Mucosa of rectum (tissue), 2 donors: ENCODE data around the gene PCGF2.
A peak's percentile ranks its signal among the peaks of the same experiment; 100 is the strongest.

Experiments used
- H3K27ac ChIP-seq, 2 donors: one replicate each; pipeline ENCODE4 v1.7.0; 2013; ENCODE audit warnings: inconsistent platforms in 2 of 2, low read depth in 2 of 2, low read length in 2 of 2
- H3K27me3 ChIP-seq, 2 donors: one replicate each; pipeline ENCODE4 v1.7.0; 2013; ENCODE audit warnings: low read length in 2 of 2; ENCODE audit not compliant: control insufficient read depth in 2 of 2, insufficient read depth in 2 of 2
- H3K36me3 ChIP-seq, 2 donors: one replicate each; pipeline ENCODE4 v1.7.0; 2013; ENCODE audit warnings: low read length in 2 of 2; ENCODE audit not compliant: control insufficient read depth in 2 of 2, insufficient read depth in 2 of 2
- H3K4me1 ChIP-seq, 2 donors: one replicate each; pipeline ENCODE4 v1.7.0; 2013; ENCODE audit warnings: low read length in 2 of 2, mild to moderate bottlenecking in 1 of 2; ENCODE audit not compliant: control insufficient read depth in 2 of 2, insufficient read depth in 2 of 2
- H3K4me3 ChIP-seq, 2 donors: one replicate each; pipeline ENCODE4 v1.7.0; 2013; ENCODE audit warnings: low read length in 2 of 2
- H3K9ac ChIP-seq, 2 donors: one replicate each; pipeline ENCODE4 v1.7.0; 2013; ENCODE audit warnings: low read length in 2 of 2, low read depth in 1 of 2, mild to moderate bottlenecking in 1 of 2
- H3K9me3 ChIP-seq, 2 donors: one replicate each; pipeline ENCODE4 v1.7.0; 2013; ENCODE audit warnings: low read length in 2 of 2; ENCODE audit not compliant: control insufficient read depth in 2 of 2
- donor health status: healthy.
- donor health status: Normal muscosa, but diverticular disease.

PCGF2 gene

GRCh38 chr17:38746004-38746848, 1.9 kb downstream of the PCGF2 start:
- Histone ChIP-seq H3K27ac (no peak overlapping the region), H3K27me3 (no peaks in the 10 kb centered on the region), H3K9me3 (no peaks in the 10 kb centered on the region), H3K36me3 (no peaks in the 10 kb centered on the region), H3K4me1 (peaks cover 63% of the 10 kb centered on the region in 2 donors), H3K9ac (peak overlapping the region in 1 of 2 donors; percentile 19), H3K4me3 (peak overlapping the region; percentile 39 to 81)

GRCh38 chr17:38745545-38745944, 2.6 kb downstream of the PCGF2 start:
- H3K4me1 ChIP-seq: peaks cover 57 to 59% of the 10 kb centered on the region in 2 donors
- no peak overlapping the region for H3K9ac ChIP-seq
- no peak overlapping the region for H3K27ac ChIP-seq
- no peak overlapping the region for H3K4me3 ChIP-seq
- no peaks in the 10 kb centered on the region for H3K9me3 ChIP-seq
- H3K36me3 ChIP-seq: no peaks in the 10 kb centered on the region
- no peaks in the 10 kb centered on the region for H3K27me3 ChIP-seq

- H3K4me1 ChIP-seq: peaks cover 49 to 57% of the 10 kb centered on the region in 2 donors
- H3K4me3 ChIP-seq: no peak overlapping the region
- H3K27ac ChIP-seq: no peak overlapping the region
- H3K36me3 ChIP-seq: peaks cover 0 to 4% of the 10 kb centered on the region in 2 donors
- no peaks in the 10 kb centered on the region for H3K9me3 ChIP-seq
- no peaks in the 10 kb centered on the region for H3K27me3 ChIP-seq
- no peak overlapping the region for H3K9ac ChIP-seq
These were observed 4.5 kb downstream of the PCGF2 start for GRCh38 chr17:38743556-38744171.

GRCh38 chr17:38742411-38743308, 5.5 kb downstream of the PCGF2 start:
- peak overlapping the region; percentile 92 to 94 for H3K27ac ChIP-seq
- H3K9ac ChIP-seq: peak overlapping the region; percentile 68 to 71
- peaks cover 4 to 6% of the 10 kb centered on the region in 2 donors for H3K36me3 ChIP-seq
- peak overlapping the region; percentile 32 to 42 for H3K4me3 ChIP-seq
- H3K4me1 ChIP-seq: peaks cover 45 to 55% of the 10 kb centered on the region in 2 donors
- no peaks in the 10 kb centered on the region for H3K9me3 ChIP-seq
- H3K27me3 ChIP-seq: no peaks in the 10 kb centered on the region

GRCh38 chr17:38741921-38742410, 6.2 kb downstream of the PCGF2 start:
- Histone ChIP-seq H3K9ac (peak overlapping the region; percentile 68 to 71), H3K27me3 (no peaks in the 10 kb centered on the region), H3K4me1 (peaks cover 42 to 55% of the 10 kb centered on the region in 2 donors), H3K9me3 (no peaks in the 10 kb centered on the region), H3K36me3 (peaks cover 4 to 6% of the 10 kb centered on the region in 2 donors), H3K27ac (peak overlapping the region; percentile 92 to 94), H3K4me3 (peak overlapping the region; percentile 32 to 42)

- H3K36me3 ChIP-seq: peaks cover 4 to 6% of the 10 kb centered on the region in 2 donors
- peak overlapping the region; percentile 92 to 94 for H3K27ac ChIP-seq
- no peak overlapping the region for H3K4me3 ChIP-seq
- no peaks in the 10 kb centered on the region for H3K27me3 ChIP-seq
- peaks cover 37 to 50% of the 10 kb centered on the region in 2 donors for H3K4me1 ChIP-seq
- peak overlapping the region; percentile 44 to 68 for H3K9ac ChIP-seq
- H3K9me3 ChIP-seq: no peaks in the 10 kb centered on the region
These were observed 6.7 kb downstream of the PCGF2 start for GRCh38 chr17:38741461-38741860.

- H3K4me3 ChIP-seq: no peak overlapping the region
- H3K36me3 ChIP-seq: peaks cover 5 to 6% of the 10 kb centered on the region in 2 donors
- H3K9ac ChIP-seq: no peak overlapping the region
- peaks cover 33 to 47% of the 10 kb centered on the region in 2 donors for H3K4me1 ChIP-seq
- H3K27me3 ChIP-seq: no peaks in the 10 kb centered on the region
- no peak overlapping the region for H3K27ac ChIP-seq
- H3K9me3 ChIP-seq: no peaks in the 10 kb centered on the region
These were observed 7.3 kb downstream of the PCGF2 start for GRCh38 chr17:38740806-38741205.

- Histone ChIP-seq H3K4me1 (peaks cover 35 to 55% of the 10 kb centered on the region in 2 donors), H3K27ac (no peak overlapping the region), H3K36me3 (peaks cover 6 to 7% of the 10 kb centered on the region in 2 donors), H3K9me3 (no peaks in the 10 kb centered on the region), H3K4me3 (no peak overlapping the region), H3K27me3 (no peaks in the 10 kb centered on the region), H3K9ac (no peak overlapping the region)
These were observed 8.1 kb downstream of the PCGF2 start for GRCh38 chr17:38740044-38740443.

GRCh38 chr17:38739305-38739704, 8.8 kb downstream of the PCGF2 start:
- no peak overlapping the region for H3K9ac ChIP-seq
- no peaks in the 10 kb centered on the region for H3K9me3 ChIP-seq
- H3K27ac ChIP-seq: no peak overlapping the region
- peak overlapping the region in 1 of 2 donors; percentile 12 for H3K4me3 ChIP-seq
- peaks cover 6 to 7% of the 10 kb centered on the region in 2 donors for H3K36me3 ChIP-seq
- H3K4me1 ChIP-seq: peaks cover 36 to 56% of the 10 kb centered on the region in 2 donors
- H3K27me3 ChIP-seq: no peaks in the 10 kb centered on the region
